ENCODE results near the gene NID1.
"Not testable (repeated sequence)": the region's sequence is repeated elsewhere in the genome, so short reads cannot be mapped to it uniquely, and the experiment has no call there.

Gene NID1

DNA sequence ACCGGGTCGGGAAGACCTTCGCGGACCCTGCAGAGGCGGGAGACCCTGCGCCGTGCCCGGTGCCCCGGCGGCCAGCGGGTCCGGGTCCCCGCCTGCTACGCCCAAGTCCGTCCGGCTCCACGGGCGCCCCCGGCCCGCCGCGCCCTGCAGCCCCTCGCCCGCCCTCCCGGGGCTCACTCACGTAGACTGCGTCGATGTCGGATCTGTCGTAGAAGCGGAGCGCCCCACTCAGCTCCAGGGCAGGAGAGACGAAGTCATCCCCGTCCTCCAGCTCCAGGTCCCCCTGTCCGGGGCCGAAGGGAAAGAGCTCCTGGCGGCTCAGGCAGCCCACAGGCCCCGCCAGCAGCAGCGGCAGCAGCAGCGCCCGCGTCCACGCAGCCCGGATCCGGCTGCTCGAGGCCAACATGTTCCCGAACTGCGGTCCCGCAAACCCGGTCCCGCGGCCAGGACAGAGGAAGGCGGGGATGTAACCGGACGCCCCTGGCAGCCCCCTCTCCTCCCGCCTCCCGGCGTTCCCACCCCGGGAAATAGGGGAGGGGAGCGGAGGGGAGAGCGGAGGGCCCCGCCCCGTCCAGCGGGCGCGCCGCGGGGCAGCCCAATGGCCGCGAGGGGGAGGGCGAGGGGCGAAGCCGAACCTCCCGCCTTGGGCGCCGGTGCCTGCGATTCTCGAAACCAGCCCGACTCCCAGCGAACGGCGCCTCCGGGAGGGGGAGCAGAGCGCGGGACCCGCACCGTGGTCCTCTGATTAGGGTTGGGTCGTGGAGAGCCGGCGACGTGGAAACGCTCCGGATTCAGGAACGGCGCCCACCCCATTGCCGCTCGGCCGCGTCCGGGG is at the start of gene NID1:
Gene NID1, minus strand, starts transcription at position 417 of the 835 bp plus-strand sequence. Its CDS starts 11 bp downstream, at position 406.
- peak; percentile 89 for DNase-seq (ENCODE audit: low spot score)

DNA sequence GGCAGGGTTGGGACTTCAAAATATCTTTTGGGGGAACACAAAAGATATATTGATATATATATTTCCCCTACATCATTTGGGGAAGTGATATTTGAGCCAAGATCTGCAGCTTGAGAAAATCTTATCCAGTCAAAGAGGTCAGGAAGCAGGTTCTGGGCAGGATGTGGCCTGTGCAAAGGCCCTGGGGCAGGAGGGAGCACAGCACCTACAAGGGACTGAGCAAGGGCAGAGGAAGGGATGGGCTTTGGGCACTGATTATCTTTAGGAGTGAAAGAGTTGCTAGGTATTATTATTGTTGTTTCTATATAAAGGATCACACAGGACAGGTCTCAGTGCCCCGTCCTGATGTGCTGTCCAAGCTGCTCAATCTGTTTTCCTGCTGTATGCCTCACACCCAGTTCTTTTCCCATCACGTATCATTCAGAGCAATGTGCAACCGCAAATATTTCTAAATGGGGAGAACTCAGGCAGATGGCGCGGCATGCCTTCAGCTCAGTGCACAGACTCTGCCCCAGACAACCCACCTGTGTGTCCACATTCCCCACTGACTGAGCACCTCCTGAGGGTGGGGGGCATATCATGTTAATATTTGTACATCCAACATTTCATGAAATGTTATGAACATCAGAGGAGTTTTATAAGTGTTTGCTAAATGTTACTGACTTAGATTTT is 49.3 kb upstream of the NID1 start:
- DNase-seq (ENCODE audit: low spot score): no peak

GRCh38 chr1:236113324-236114032 is 48.6 kb upstream of the NID1 start:
- DNase-seq (ENCODE audit: low spot score): no peak

GRCh38 chr1:236112332-236112627 is 47.4 kb upstream of the NID1 start:
- no peak for DNase-seq (ENCODE audit: low spot score)

GRCh38 chr1:236111527-236112331 is 46.8 kb upstream of the NID1 start:
- no peak for DNase-seq (ENCODE audit: low spot score)

DNA sequence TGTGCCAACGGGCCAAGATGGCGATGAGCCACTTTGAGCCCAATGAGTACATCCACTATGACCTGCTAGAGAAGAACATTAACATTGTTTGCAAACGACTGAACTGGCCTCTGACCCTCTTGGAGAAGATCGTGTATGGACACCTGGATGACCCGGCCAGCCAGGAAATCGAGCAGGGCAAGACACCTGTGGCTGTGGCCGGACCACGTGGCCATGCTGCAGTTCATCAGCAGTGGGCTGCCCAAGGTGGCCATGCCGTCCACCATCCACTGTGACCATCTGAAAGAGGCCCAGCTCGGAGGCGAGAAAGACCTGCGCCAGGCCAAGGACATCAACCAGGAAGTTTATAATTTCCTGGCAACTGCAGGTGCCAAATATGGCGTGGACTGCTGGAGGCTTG is 45.2 kb upstream of the NID1 start:
- no peak for DNase-seq (ENCODE audit: low spot score)

GRCh38 chr1:236108027-236108648 is 43.2 kb upstream of the NID1 start:
- no peak for DNase-seq (ENCODE audit: low spot score)

GRCh38 chr1:236107121-236107907 is 42.4 kb upstream of the NID1 start:
- no peak for DNase-seq (ENCODE audit: low spot score)

DNA sequence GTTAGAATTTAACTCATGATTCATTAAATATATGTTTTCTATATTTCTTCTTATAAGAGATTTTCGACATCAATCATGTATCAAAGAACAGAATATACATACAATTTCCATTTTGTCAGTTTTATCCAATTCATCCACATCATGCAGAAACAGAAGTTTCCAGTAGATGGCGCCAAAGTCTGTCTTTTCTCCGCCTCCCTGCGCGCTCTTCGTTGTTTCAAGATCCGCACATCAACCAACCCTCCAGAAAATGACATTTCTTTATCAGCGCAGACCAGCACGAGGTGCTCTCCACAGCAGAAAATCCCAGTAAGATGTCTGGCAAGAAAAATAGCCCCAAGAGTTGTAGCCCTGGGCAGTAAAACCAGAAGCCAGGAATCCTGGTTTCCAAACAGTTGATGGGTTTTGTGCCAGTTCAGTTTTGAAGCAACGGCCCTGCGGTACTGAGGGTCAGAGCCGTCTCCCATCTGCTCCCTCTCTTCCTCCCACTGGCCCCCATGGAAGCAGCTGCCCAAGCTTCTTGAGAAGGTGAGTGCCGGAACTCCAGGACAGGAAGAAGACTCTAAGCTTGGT is 38.8 kb upstream of the NID1 start:
- DNase-seq (ENCODE audit: low spot score): peak; percentile 83

DNA sequence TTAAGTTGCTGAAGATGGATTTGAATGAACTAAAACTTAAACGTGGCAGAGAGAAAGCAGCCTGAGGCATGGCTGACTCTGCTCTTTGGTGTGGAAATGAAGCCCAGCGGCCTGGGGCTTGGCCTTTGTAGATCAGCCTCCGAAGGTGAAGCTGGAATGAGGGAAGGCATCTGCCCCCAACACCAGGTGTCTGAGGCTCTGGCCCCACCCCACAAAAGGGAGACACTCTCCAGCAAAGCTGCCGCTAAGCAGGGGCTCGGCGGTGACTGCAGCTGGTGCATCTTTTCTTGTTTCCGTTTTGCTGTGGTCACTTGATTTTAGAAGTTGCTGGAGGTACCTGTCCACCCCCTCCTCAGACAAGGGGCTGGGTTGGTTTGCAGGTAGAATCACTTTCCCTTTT is 38.2 kb upstream of the NID1 start:
- no peak for DNase-seq (ENCODE audit: low spot score)

GRCh38 chr1:236102611-236103010 is 37.7 kb upstream of the NID1 start:
- DNase-seq (ENCODE audit: low spot score): no peak

DNA sequence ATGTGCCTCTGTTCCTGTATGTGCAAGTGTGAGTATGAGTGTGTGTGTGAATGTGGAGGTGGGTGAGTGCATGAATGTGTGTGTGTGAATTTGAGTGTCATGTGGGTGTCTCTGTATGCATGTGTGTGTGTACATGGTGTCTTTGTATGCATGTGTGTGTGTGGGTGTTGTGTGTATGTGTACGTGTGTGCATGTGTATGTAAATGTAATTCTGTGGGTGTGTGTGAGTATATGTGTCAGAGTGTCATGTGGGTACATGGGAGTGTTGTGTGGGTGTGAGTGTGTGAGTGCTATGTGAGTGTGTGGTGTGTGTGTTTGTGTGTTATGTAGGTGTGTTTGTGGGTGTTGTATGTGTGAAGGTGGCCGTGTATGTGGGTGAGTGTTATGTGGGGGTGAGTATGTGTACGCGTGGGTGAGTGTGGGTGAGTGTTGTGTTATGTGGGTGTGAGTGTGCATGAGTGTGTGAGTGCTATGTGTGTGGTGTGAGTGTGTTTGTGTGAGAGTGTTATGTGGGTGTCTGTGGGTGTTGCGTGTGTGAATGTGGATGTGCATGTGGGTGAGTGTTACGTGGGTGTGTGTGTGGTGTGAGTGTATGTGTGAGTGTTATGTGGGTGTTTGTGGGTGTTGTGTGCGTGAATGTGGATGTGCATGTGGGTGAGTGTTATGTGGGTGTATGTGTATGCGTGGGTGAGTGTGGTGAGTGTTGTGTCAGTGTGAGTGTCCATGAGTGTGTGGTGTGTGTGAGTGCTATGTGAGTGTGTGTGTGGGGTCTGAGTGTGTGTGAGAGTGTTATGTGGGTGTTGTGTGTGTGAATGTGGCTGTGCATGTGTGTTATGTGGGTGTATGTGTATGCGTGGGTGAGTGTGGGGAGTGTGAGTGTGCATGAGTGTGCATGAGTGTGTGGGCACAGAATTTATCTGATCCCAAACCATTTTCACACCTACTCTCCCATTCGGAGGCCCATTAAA is 36.6 kb upstream of the NID1 start:
- DNase-seq (ENCODE audit: low spot score): no peak

DNA sequence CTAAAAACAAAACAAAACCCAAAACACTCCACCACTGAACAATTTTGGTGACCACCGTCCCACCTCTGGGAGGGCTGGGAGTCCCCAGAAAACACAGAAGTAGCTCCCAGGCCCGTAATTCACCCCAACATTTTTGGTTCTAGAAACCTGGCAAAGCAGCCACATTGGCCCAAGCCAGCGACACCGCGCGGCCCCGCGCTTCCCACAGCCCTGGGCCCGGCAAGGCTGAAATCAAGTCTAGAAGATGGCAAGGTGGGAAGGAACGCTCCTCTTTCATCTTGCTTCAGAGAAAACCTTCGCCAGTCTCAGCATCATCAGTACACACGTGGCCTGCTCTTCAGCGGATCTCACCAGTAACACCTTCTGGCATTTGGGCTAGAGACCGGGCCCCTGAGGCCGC is 35.9 kb upstream of the NID1 start:
- DNase-seq (ENCODE audit: low spot score): no peak

DNA sequence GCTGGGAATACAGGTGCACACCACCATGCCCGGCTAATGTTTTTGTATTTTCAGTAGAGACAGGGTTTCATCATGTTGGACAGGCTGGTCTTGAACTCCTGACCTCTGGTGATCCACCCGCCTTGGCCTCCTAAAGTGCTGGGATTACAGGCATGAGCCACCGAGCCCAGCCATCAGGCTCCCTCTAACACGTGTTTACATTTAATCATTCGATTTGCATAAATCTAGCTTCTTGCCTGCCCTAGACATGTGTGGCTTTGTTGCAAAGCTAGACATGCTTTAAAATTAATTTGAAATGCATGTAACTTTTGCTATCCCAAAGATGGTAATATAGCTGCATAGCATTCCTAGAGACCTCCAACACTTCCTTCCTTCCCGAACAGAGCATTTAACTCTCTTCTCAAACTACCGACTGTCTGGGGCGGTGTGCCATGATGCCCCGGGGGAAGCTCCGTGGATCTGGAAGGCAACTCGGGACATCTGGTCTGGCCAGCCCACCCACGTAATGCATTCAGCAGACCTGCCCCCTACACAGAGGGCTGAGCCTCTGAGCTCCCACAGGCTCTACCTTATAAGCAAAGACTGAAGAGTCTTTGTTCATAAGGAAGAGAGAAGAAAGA is 34.6 kb upstream of the NID1 start:
- no peak for DNase-seq (ENCODE audit: low spot score)

DNA sequence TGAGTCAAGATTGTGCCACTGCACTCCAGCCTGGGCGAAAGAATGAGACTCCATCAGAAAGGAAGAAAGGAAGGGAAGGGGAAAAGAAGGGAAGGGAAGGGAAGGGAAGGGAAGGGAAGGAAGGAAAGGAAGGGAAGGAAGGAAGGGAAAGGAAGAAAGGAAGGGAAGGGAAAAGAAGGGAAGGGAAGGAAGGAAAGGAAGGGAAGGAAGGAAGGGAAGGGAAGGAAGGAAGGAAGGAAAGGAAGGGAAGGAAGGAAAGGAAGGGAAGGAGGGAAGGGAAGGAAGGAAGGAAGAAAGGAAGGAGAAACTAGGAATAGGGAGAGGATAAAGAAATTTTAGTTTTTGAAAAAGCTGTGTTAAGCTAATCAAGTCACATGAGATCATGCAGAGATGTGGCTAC is 33.4 kb upstream of the NID1 start:
- no peak for DNase-seq (ENCODE audit: low spot score)

- DNase-seq (ENCODE audit: low spot score): not testable (repeated sequence)
Measured at GRCh38 chr1:236096660-236097482, 32.0 kb upstream of the NID1 start.

- DNase-seq (ENCODE audit: low spot score): no peak
Measured at GRCh38 chr1:236095705-236096520, 31.0 kb upstream of the NID1 start.
